Dermis microvascular lymphatic vessel endothelial cell (primary cell): Measurements from ENCODE around the gene FGFR1OP2. TPM values are rescaled to one million over a fixed set of nuclear protein-coding genes. Genes with fewer than 3 reads are reported as not detected.

ENCODE experiments used
- DNase-seq, 2 donors: peaks; one replicate each; pipeline versions ENCODE4 v3.0.0 to v3.0.0-alpha.2; 2010; ENCODE audit warnings: low read depth in 2 of 2
- total RNA-seq: library from RNA; depleted of rRNA; stranded (reverse); fragments of >200 nt; gene quantifications from 2 replicates; pipeline ENCODE4 v1.2.1, GENCODE V29; 2014

Gene FGFR1OP2
- total RNA-seq, 1 donor from 2014 or later, result 60.1 TPM

DNA sequence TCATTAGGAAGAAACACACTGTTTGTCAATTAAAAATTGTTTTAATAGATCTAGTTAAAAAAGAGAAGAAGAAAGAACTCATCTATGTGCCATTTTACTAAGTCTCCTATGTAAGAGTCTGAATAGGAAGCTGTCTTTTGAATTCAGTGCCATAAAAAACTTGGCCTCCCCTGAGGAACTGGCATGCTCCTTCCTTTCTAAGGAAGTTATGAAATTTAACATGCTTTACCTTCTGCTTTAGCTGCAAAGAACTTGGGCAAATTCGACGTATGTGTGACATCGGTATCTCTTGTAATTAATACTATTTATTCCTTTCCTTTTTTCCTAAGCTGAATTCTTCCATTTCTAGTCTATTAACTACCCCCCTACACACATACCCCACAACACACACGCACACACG is 63.4 kb downstream of the FGFR1OP2 start:
- no peak for DNase-seq

DNA sequence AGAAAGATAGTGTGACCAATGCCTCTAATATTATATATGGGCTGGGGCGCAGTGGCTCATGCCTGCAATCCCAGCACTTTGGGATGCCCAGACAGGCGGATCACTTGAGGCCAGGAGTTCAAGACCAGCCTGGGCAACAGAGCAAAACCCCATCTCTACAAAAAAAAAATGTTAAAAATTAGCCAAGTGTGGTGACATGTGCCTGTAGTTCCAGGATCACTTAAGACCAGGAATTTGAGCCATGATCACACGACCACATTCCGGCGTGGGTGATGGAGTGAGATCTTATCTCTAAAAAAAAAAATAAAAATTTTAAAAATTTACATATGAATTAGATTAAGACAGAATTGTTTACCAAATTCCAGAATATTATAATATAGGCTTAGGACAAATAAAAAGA is 63.9 kb downstream of the FGFR1OP2 start:
- DNase-seq, result no peak

DNA sequence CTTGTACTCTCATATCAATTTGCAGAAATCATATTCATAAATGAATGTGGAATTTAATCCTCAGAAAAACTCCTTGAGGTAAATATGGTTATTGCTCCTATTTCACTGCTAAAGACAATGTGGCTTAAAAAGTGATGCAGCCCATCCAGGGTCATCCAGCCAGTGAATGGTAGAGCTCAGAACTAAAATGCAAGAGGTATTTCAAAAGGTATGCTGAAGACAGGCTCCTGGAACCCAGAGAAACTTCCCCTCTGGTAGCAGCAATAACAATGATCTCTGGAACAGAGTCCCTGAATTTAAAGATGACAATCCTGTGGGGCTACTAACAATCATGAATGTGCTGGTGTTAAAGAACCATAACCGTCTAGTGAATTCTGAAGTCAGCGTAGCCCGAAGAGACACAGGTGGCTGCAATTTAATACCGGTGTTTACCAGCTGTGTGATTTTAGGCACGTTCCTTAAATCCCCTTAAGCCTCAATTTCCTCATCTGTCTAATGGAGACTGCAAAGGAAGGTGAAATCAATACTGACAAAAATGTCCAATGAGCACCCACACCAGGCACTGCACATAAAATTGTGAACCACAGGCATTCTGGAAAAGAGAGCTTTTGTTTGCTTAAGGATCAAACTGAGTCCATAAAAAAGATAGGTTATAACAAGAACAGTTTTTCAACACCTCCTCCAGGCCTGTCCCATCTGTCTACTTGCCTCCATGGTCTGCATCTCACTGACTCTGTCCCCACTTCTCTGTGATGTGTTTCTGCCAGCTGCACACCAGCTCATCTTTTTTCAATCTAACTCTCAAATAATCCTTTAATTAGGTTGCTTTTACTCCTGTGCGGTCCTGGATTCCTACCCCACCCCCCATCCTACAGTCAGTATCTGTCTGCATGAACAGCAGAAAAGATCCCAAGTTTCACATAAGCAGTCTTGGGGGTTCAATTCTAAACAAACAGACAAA is 65.4 kb downstream of the FGFR1OP2 start:
- no peak for DNase-seq

DNA sequence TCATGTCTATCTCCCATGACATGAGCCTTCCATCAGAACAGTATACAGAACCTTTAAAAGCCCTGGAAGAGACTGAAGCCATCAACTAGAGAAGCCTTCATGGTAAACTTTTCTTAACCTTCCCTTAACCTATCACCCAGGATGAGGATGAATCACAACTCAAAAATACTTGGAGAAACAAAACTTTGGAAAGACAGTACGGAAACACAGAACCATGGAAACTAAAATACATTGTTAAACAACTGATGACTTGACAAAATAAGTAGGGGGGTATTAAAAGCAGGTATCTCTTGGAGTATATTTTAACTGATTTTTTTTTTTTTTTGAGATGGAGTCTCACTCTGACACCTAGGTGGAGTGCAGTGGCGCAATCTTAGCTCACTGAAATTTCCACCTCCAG is 67.2 kb downstream of the FGFR1OP2 start:
- DNase-seq, result no peak

DNA sequence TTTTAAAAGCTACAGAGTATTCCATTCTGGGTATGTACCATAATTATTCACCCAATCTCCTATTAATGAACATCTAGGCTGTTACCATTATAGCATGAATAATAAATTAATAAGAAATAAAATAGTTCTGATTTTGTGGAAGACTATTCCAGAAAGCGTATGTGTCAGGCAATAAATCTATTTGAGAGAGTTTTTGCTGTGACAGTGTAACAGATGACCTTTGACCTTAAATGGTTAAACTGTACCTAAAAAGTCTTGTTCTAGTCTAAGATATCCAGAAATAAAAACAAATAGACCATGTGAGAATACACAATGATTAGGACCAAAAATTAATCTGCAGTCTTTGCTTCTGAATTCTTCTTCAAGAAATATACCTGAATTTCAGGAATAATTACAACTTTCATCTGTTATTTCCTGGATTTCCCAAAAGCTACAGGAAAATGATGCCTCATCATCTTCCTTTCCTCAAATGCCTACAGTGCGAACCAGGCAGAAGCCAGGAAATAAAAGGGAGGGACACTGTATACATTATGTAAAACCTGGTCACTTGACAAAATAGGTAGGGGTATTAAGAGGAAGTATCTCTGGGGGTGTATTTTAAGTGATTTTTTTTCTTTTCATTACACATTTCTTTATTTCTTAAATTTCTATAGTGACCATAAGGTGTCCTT is 68.7 kb downstream of the FGFR1OP2 start:
- DNase-seq, result no peak

DNA sequence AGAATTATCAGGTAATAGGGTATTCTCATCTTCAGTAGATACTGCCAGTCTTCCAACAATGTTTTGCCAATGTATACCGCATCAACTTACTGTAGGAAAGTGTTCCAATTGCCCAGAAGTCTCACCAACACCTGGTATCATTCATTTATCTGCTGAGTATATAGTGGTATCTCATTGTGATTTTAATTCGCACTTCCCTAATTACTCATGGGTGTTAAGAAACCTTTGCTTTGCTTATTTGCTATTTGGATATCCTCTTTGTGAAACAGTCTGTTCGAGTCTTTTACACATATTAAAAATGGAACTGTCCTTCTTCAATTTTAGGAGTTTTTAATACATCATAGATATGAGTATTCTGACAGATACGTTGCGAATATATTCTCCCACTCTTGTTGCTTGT is 69.8 kb downstream of the FGFR1OP2 start:
- no peak for DNase-seq

DNA sequence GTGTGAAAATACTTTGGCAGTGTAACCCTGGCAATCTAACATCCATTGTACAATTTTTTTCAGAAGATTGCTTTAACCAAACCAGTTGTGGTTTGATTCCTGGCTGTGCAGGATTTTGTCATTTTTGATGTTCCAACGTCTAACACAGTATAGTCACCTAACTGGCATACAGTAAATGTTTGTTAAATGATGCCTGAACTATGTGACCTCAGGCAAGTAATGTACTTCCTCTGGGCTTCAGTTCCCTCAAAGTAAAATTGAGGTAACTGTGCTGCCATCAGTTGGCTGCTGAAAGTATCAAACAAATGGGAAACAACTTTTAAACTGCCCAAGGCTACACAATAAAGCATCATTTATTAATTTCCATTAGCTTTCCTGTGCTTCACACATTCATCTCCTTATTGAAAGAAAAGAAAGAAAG is 71.6 kb downstream of the FGFR1OP2 start:
- DNase-seq, result no peak

DNA sequence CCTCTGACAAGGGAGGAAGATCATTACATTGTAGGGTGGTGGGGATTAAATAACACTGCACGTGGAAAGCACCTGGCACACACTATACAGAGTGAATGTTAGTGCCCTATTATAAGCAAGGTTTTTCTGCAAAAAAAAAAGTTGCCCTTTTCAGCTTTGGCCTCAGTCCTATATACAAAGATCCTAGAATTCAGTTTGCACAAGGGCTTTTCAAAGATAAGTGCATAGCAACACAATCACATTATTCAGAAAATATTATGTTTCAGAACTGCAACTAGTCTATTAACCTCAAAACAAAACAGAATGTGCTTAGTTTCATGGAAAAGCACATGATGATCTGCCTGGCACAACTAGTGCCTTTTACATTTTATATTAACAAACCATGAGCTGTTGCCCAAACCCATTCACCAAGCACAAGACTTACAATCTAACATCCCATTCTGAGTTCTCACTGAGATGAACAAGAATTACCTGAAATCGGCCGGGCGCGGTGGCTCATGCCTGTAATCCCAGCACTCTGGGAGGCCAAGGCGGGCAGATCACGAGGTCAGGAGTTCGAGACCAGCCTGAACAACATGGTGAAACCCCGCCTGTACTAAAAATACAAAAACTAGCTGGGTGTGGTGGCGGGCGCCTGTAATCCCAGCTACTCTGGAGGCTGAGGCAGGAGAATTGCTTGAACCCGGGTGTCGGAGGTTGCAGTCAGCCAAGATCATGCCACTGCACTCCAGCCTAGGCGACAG is 74.1 kb downstream of the FGFR1OP2 start:
- DNase-seq, result no peak

DNA sequence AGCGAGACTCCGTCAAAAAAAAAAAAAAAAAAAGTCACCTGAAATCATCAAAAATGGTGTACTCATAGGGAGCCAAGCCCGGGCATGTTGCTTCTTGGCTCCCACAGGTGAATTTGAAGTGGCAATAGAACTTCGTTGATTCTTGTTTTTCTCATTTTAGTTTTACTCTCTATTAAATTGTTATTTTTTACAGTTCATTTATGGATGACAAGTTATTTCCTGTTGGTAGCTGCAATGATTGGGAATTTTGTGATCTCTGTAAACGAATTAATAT is 74.6 kb downstream of the FGFR1OP2 start:
- no peak for DNase-seq

DNA sequence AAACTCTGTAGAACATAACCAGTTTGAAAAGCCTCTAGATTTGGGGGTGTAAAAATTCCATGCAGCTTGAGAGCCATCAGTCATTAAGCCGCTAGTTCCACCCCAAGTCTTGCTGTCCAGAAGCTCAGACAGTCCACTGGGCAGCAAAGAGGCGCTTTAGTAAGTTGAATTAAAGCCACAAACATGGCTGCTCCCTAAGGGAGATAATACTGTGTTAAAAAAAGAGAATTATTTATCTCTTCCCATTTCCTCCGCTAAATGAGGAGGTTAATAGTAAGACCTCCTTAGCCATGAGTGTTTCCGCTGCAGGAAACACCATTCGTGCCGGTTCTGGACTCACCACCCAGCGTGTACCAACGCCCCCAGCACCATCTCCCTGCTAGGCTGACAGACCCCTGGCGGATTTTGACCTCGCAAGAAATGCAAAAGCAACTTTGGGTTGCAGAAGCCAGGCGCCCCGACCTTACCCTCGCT is 75.4 kb downstream of the FGFR1OP2 start:
- DNase-seq, result peak in 1 of 2 donors; percentile 53

DNA sequence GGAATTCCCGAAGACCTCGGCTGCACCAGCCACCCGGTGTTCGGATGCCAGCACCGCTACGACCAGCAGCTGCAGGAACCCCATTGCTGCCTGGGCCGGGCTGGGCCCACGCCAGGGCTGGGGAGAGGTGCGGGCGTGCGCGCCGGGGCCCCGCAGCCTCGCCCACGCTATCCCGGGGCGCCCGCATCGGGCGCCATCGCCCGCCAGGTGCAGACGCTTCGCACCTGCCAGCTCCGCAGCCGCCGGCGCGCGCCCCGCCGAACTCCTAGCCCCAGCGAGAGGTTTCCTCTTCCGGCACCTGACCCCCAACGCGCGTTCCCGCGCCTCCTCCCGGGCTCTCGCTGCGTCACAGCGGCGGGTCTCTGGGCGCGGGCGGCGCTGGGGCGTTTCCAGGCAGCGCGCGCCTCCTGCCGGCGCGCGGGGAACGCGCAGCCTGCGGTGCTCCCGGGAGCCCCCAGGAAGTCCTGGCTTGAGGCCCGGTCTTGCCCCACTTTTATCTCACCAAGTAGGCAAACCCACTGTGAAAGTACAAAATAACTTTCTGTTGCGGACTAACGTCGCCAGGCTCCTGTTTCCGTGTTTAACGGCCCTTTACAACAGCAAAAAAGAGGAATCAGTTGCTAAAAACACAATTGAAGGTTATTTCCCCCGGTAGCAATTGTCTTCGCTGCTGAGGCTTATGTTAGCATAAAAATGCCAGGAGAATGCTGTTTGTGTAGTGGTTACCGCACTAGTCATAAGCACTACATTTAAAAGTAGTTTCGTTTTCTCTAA is 76.0 kb downstream of the FGFR1OP2 start, which contains the start of gene TM7SF3:
Gene TM7SF3 (minus strand): TSS at position 300 of the 774 bp plus-strand sequence. CDS start 216 bp downstream, at position 84.
- peak; percentile 65 to 88 for DNase-seq

DNA sequence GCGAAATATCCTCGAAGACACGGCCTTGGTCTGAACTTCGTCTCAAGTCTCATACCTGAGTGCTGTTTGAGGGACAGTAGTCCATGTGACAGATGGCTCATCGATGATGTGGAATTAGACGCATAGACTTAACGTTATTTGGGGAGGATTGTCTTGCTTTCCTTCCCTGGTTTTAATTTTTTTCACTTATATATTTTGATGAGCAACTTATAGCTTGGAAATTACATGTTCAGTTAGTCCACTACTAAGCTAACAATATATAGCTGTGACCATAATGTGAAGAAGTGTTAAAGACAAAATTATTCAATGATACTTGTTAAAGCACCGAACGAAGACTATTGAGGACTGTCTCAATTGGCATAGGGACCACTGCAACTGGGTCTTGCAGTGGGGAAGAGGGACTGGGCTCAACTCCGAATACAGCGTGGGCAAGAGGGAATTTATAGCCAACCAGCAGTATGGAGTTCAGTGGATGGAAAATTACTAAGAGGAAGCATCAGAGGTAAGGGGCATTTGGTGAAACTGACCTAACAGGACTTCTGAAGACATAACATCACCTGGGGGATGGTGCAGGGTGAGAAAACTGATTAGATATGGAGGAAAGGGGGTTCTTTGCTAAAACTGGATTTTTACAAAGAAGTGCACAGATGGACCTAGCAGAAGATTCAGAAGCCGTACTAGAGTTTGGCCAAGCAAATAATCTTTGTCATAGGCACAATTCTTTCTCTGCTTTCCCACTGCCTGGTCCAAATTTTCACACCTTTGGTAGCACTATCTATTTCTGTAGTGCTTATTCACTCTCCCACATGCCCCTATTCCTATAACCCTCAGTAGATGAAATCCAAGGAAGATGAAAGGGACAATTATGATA is 76.8 kb downstream of the FGFR1OP2 start:
- no peak for DNase-seq

DNA sequence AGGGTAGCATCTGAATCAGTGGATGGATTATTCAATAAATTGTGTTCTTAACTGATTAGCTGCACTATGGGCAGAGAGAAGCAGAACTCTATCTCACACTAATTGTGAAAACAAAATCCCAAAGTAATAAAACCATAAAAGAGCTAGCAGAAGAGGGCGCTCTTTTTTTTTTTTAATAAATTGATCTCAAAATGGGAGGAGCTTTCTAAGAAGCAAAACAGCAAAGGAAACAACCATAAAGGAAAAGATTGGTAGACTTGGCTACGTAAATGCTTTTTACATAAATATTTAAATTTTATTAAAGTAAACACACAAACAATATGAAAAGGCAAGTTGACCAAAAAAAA is 77.4 kb downstream of the FGFR1OP2 start:
- DNase-seq, result peak in 1 of 2 donors; percentile 48

Other genes with a start within 250 kb of the FGFR1OP2 start
- 20.5 and 28.0 TPM in 2 replicates for gene ITPR2, start 105.3 kb upstream of the FGFR1OP2 start, total RNA-seq
- gene INTS13, start 489 bp upstream of the FGFR1OP2 start, total RNA-seq, result 18.2 and 22.7 TPM in 2 replicates
- 101 and 128 TPM in 2 replicates for gene TM7SF3, start 75.9 kb downstream of the FGFR1OP2 start, total RNA-seq
- gene MED21, start 84.1 kb downstream of the FGFR1OP2 start, total RNA-seq, result 42.5 and 45.3 TPM in 2 replicates
- not detected in 2 replicates for gene C12orf71, start 144.1 kb downstream of the FGFR1OP2 start, total RNA-seq